Ishikawa (cell line): ENCODE measurements around the gene YPEL3.

Source experiments
- EP300 ChIP-seq: IDR thresholded peaks from 2 replicates; pipeline ENCODE4 v1.6.1; 2012; ENCODE audit warnings: borderline replicate concordance
- MAX ChIP-seq: IDR thresholded peaks from 2 replicates; pipeline ENCODE4 v1.6.1; 2012
- YY1 ChIP-seq: IDR thresholded peaks from 2 replicates; pipeline ENCODE4 v1.6.1; 2012; ENCODE audit warnings: low read depth

- TF ChIP-seq MAX, result no peak
- TF ChIP-seq EP300, result no peak
- TF ChIP-seq YY1, result no peak
Observed at GRCh38 chr16:30137897-30138296, 41.9 kb upstream of the YPEL3 start.
